NCI-H2196 treated with DMSO at 0.1 percent for 48 hours (cell line): Measurements from ENCODE around the gene CPNE1.
"Not testable (repeated sequence)": the region's sequence is repeated elsewhere in the genome, so short reads cannot be mapped to it uniquely, and the experiment has no call there.

ENCODE experiments used
- DNase-seq: peaks from one replicate; lab custom pipeline; 2025; ENCODE audit not compliant: unreplicated experiment; lab: John Stamatoyannopoulos, UW

The CPNE1 gene

GRCh38 chr20:35664466-35665206 lies at the start of gene CPNE1, which contains the start of gene RBM12:
TSS of gene CPNE1 (minus strand) at chr20:35664900. CDS start at chr20:35632923, 31,977 bp downstream.
TSS of gene RBM12 (minus strand) at chr20:35664900. CDS start at chr20:35655322, 9,578 bp downstream.
- DNase-seq: peak; percentile 97

- DNase-seq: no peak
These were observed 49.4 kb upstream of the CPNE1 start for GRCh38 chr20:35714127-35714526.

GRCh38 chr20:35713120-35713519 lies 48.4 kb upstream of the CPNE1 start:
- DNase-seq: not testable (repeated sequence)

- no peak for DNase-seq
These were observed 47.0 kb upstream of the CPNE1 start for GRCh38 chr20:35711588-35712209.

- no peak for DNase-seq
These were observed 46.3 kb upstream of the CPNE1 start for GRCh38 chr20:35710884-35711587.

- DNase-seq: no peak
These were observed 45.3 kb upstream of the CPNE1 start for GRCh38 chr20:35710039-35710438.

- no peak for DNase-seq
These were observed 44.6 kb upstream of the CPNE1 start for GRCh38 chr20:35709259-35709658.

- no peak for DNase-seq
These were observed 43.8 kb upstream of the CPNE1 start for GRCh38 chr20:35708502-35708901.

- DNase-seq: not testable (repeated sequence)
These were observed 42.2 kb upstream of the CPNE1 start for GRCh38 chr20:35706591-35707529.

- DNase-seq: not testable (repeated sequence)
These were observed 41.2 kb upstream of the CPNE1 start for GRCh38 chr20:35705894-35706293.

- no peak for DNase-seq
These were observed 40.0 kb upstream of the CPNE1 start for GRCh38 chr20:35704514-35705261.

GRCh38 chr20:35702824-35703695 lies 38.4 kb upstream of the CPNE1 start:
- no peak for DNase-seq

- no peak for DNase-seq
These were observed 37.5 kb upstream of the CPNE1 start for GRCh38 chr20:35702051-35702823.

GRCh38 chr20:35700625-35701148 lies 36.0 kb upstream of the CPNE1 start:
- DNase-seq: no peak

GRCh38 chr20:35699957-35700624 lies 35.4 kb upstream of the CPNE1 start:
- no peak for DNase-seq

- peak; percentile 82 for DNase-seq
These were observed 34.6 kb upstream of the CPNE1 start, which contains the start of the genes NFS1 and ROMO1 for GRCh38 chr20:35699127-35699956. TSS of gene NFS1 (minus strand) at chr20:35699352. CDS start at chr20:35699288, 64 bp downstream. TSS of gene ROMO1 (plus strand) at chr20:35699405. CDS start at chr20:35699633, 228 bp downstream.
